GM18508 (cell line): Measurements from ENCODE around the gene ACBD6.

Source experiments
- ATAC-seq: cut with Tn5 transposase; IDR thresholded peaks from one replicate; pipeline ENCODE4 v1.9.1; 2021; ENCODE audit warnings: moderate number of reproducible peaks; ENCODE audit not compliant: insufficient read depth, unreplicated experiment

ACBD6 gene

DNA sequence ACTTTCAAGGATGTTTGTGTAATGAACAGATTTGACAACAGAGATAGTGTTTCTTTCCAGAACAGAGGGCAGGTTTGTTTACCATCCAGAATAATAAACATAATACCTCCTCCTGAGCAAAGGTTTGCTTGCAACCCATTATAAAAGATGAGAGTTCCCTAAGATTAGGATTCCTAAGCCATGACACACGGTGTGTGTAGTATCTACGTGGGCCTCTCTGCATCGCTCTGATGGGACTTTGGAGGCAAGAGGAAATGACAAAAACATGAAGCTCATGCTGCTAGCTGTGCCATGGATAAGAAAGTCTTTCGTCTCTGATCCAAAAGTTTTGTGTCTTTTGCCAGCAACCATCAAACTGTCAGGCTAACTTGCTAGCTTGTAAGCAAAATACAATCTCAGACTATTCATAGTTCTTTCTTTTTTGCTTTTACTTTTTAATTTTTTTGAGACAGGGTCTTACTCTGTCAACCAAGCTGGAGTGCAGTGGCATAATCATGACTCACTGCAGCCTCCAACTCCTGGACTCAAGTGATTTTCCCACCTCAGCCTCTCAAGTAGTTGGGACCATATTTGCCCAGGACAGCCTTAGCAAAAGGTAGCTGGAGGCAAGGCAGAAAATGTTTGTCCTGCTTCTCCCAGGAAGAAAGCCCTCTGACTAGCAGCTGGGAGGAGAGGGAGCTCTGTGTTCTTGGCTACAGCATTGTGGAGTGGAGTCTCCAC, 191.2 kb downstream of the ACBD6 start:
- no peak for ATAC-seq

DNA sequence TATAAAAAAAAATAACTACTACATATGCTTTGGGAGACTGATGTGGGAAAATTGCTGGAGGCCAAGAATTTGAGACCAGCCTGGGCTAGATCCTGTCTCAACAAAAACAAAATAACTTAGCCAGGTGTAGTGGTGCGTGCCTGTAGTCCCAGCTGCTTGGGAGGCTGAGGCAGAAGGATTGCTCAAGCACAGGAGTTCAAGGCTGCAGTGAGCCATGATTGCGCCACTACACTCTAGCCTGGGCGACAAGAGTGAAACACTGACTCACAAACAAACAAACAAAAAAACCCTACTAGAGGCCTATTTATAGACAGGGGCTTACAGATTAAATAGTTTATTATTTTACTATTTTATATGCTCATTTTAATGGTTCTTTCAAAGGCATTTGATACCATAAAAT, 192.3 kb downstream of the ACBD6 start:
- no peak for ATAC-seq

DNA sequence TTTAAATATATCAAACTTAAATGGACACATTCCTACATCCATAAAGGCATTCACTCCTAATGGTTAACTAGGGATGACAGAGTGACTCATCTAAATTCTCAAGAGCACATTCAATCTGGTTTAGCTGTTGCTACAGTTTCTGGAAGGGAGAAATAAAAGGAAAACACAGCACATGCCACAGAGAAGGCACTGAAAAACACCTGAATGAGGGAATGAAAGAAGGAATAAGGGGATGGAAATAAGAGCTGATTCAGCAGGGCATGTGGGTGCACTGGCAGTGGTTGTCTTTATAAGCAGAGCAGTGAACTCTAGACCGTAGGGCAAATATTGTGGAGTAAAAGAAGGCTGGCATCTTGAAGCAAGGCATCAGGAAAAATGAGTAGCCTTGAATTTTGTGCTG, 193.0 kb downstream of the ACBD6 start:
- no peak for ATAC-seq

DNA sequence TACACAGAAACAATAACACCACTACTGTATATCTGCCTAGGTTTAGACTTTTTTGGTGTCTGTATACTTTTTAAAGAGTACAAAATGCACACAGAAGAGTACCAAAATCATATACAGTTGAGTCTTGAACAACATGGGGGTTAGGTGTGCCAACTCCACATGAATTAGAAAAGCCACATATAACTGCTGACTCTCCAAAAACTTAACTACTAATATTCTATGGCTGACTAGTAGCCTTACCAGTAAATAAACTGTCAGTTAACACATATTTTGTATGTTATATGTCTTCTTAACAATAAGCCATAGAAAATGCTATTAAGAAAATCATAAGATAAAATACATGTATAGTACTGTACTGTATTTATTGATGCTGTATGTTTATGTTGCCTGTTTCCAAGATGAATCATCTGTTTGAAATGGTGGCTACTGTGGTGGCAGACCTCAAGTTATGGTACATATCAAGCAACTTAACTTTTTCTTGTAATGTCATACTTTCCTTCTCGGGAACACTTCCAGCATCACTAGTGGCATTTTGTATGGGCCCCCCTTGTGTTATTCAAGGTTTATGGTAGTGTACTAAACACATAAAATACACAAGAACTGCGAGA, 201.1 kb downstream of the ACBD6 start:
- ATAC-seq, result no peak

DNA sequence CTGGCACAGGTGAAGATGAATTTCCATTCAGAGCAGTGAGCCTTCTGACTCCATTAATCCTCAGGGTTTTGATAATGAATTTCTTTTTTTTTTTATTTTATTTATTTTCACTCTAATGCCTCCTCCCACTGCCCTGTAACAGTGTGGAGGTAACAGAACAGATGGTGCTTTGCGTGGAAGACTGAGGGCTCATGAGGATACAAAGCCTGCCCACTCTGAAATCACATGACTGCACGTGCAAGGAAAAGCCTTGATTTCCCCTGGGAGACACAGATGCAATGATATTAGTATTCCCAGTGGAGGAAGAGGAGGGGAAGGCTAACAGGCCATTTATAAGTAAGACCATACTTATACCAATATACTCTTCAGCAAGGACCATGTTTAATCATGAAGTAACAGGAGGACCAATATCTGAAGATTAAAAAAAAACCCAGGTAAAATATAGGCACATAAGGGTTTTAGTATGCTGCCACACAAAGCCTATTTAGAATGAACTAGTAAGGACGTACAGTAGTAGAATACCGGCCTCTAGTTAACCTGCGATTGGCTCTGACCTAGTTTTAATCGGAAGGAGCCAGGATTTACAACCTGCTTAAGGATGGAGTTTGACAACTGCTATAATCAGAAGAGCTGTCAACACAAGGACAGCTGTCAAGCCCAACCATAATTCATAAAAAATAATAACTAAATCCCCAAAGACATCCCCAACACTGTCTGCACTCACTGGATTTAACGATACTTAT, 202.7 kb downstream of the ACBD6 start:
- ATAC-seq, result no peak

DNA sequence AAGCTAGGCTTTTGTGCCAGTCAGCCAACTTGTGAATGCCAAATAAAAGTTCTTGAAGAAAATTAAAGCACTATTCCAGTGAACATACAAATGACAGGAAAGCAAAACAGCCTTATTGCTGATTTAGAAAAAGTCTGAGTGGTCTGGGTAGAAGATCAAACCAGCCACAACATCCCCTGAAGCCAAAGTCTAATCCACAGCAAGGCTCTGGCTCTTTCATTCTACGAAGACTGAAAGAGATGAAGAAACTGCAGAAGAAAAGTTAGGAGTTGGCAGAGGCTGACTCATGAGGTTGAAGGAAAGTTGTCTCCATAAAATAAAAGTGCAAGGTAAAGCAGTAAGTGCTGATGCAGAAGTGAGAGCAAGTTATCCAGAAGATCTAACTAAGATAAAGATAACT, 206.4 kb downstream of the ACBD6 start:
- no peak for ATAC-seq

DNA sequence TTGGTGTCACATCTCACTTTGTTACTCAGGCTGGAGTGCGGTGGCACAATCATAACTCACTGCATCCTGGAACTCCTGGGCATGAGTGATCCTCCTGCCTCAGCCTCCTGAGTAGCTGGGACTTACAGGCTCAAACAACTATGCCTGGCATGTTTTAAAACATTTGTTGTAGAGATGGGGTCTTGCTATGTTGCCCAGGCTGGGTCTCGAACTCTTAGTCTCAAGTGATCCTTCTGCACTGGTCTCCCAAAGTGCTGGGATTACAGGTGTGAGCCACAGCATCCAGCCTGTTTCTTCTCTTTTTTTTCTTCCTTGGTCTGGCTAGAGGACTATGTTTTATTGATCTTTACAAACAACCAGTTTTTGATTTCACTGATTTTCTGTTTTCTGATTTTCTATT, 207.7 kb downstream of the ACBD6 start:
- no peak for ATAC-seq

DNA sequence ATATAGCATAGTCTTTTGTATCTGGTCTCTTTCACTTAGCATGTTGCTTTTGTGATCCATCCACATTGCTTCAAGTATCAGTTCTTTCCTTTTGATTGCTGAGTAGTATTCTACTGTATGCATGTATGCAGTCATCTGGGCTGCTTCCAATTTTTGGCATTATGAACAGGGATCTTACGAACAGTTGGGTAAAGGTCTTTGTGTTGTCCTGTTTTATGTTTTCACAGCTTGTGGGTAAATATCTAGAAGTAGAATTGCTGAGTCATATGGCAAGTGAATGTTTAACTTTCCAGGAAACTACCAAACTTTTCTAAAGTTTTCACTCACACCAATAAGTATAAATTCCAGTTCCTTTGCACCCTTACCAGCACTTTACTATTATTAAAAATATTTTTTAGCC, 211.4 kb downstream of the ACBD6 start:
- no peak for ATAC-seq

DNA sequence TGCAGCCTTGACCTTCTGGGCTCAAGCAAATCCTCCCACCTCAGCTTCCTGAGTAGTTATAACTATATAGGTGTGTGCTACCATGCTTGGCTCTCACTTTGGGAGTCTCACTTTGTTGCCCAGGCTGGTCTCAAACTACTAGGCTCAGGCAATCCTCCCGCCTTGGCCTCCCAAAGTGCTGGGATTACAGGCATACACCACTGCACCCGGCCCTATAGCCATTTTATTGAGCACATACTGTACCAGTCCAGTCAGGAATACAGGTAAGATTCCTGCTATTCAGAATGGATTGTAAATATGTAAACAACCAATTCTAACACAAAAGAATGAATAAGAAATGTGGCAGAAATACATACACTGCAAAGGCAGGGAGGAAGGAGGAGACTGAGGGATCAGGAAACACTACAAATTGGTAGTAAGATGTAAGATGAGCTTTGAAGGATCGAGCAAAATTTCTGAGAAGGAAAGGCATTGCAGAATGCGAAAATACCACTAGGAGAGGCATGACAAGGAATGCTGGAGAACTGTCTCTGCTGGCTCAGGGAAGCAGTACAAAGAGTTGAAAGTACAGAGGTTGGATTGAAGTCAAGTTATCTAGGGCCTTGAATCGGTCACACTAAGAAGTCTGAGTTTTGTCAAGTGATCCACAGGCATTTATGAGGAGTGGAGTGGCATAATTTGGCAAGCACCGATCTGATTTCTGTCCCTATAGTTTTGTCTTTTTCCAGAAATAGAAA, 211.9 kb downstream of the ACBD6 start:
- ATAC-seq, result no peak

DNA sequence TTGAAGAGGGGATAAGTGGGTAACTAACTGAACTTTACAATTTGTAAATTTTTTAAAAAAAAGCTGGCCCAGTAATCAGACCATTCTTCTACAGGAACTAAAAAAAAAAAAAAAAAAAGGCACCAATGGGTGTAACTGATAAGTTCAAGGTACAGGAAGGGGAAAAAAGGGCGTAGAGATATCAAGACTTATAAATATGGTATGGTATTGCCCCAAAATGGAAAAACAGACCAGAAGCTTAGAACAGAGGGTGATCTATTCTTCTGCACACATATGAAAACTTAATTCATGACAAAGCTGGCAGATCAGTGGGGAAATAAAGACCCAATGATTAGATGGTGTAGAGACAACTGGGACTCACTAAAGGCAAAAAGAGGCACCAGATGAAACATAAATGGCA, 213.4 kb downstream of the ACBD6 start:
- no peak for ATAC-seq

DNA sequence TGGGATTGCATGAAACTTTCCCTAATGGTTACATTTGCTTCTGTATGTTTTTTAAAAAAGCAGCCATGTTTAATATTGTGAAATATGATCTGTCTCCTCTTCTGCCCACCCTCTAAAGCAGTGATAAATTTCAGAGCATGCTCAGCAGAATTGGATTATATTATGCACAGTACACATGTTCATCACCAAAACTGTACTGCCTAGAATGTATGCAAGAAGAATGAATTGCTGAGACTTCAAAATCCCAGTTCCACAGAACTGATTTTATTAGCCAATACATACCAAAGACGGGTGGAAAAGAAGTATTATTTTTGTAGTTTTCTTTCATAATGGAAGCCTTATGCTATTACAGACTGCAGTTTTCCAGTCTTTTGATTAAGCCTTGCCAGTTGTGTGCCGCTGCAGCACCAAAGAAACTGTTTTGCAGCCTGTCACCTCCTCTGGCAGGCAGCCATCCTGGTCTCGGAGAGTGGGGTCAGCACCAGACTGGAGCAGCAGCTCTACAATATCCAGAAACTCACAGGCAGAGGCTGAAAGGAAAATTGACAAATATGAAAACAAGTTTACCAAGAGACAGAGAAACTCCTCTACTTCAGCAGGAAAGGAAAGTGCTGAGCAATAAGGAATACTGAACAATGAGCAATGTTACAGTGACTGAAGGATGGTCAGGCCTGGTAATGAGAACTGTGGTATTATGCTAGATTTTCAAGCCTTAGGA, 214.2 kb downstream of the ACBD6 start:
- ATAC-seq, result no peak

DNA sequence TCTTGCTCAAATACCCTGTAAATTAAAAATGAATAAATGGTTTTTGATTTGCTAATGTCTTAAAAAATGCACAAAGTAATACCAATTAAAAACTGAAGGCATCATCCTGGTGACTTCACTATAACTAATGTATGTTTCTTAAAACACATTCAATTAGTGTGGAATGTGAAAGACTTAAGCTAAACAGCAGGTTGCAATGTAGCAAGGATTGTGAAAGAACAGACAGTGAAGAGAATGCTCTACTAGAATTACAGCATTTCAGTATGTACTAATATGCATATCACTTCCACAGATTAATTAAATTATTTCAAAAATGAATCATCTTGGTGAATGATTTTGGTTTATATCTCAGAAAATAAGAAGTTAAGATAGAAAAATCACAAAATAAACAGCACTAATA, 216.0 kb downstream of the ACBD6 start:
- ATAC-seq, result no peak

DNA sequence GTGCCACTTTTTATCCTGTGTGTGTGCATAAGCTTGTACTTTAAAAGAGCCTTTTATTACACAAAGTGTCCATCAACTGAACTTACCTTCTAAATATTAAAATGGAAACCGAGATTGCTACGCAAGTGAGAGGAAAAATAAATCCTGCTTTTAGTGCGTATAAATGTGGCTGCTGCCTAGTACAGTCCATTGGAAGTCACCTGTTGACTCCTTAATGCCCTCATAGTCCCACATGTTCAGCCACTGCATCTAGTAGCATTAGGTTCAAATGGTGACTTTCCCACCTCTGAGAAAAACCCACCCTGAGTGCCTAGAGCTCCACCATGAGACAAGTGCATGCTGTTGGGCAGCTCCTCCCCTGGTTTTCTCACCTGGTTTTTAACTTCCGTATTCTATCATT, 219.3 kb downstream of the ACBD6 start:
- no peak for ATAC-seq

DNA sequence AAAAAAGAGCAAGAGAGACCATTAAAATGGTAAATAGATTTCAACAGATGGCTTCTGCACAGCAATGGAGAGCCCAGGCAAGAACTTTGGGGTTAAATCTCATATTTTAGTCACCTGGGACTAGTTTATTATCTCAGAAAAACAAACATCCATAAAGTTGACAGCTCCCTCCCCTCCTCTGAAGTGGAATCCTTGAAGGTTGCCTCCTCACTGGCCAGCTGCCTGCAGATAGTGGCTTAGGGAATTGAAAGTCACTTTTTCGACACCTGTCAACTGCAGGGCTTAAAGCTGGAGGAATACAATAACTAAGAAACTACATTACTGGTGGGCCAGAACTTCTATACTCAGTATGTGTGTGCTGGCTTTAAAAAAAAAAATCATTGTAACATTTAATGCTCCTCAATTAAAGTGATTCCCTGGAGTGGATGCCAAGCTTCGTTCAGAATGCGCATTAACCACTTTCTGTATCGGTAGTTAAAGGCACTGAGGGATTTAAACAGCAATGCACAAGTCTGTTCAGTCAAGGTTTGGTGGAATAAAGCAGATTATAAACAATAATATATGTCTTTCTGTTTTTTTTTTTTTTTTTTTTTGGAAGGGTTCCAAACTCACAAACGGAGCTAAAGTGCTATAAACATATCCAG, 219.9 kb downstream of the ACBD6 start:
- no peak for ATAC-seq

DNA sequence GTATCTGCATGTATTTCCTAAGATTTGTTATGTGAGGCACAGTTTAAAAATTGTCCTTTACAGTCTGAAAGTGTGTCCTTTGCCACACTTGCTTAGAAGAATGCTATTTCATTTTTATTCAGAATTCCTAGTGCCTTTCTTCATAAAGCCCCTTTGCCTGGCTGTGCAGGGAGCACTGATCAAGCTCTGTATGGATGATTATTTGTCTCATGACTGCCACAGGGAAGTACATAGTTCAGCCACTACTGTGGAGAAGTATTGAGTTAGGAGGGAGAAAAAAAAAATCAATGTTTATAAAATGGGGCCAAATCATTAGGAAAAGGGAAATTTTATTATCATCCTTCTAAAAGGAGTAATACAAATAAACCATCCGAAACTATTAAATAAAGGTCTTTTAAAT, 220.9 kb downstream of the ACBD6 start:
- no peak for ATAC-seq

DNA sequence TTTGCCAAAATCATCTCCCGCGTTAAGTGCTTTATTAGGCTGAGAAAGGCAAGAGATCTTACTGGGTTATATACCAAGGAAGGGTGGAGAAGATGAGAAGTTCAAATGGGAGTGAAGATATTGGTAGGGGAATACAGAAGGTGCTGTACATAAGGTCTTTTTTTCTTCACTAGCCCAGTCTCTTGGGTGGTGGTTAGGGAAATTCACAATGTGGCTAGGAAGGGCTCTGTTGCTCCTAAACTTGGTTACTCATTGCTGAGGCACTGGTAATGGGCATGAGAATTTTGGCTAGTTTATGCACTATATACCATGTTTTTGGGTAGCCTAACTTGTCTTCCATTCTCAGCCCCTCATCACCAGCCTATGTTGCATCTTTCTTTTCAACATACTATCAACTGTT, 221.8 kb downstream of the ACBD6 start:
- ATAC-seq, result no peak

DNA sequence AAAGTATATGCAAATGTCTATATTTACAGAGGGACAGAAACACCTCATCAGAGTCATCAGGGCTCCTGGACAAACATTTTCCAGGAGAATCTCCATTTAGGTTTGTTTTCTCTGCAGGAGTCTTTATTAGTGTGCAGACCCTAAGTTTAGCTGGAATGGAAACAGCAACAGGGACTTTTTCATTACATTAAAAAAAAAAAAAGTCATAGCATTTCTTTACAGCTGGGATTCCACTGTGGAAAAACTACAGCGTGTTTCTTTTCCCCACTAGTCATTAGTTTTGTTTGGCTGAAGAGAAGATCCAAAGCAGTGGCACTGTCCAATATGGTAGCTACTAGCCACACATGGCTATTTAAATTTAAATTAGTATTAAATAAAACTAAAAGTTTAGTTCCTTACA, 222.7 kb downstream of the ACBD6 start:
- no peak for ATAC-seq

DNA sequence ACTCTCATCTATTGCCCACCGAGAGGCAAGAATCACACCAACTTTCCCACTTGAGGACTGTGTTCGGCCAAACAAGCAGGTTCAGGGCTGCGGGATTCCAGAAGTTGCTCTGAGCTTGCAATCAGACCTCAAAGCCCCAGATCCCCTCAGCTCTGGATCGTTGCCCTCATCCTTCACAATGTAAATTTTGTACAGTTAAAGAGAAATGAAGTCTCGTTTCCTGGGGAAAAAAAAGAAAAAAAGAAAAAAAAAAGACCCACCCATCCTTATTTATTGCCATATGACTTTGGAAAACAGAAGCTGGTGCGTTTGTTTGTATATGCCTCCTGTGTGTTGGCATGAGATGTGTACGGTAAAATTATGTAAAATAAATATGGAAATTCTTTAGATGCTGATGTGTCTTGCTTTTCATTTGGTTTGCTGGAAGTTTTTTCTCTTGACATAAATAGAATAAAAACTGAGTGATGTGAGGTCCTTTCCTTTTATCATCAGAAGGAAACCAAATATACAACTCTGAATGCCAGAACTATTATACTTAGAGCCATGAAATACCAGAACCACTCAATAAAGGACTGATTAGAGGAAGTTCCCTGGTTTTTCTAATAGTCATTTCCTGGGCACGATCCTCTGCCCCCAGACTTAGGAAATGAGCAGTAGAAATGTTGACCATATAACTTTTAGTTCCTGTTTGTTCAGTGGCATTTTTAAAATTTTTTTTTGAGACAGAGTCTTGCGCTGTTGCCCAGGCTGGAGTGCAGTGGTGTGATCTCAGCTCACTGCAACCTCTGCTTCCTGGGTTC, 223.6 kb downstream of the ACBD6 start:
- ATAC-seq, result no peak

DNA sequence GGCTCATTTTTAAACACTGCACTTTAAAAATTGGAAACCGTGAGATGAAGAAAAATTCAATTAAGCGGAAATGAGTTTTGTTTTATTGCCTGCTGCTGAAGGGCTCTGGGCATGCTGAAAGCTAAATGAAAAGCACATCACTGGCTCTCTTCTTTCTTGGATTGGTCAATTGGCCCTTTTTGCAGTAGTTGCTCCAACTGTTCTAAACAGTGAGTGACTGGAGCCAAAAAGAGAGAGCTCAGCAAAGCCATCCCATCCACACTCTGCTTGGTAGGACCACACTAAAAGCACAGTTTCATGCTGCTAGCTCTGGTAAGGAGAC, 224.2 kb downstream of the ACBD6 start:
- no peak for ATAC-seq
